Uterus (tissue), 2 donors: ENCODE measurements around the gene CERS6.

ENCODE experiments used
- POLR2A ChIP-seq, 2 donors: fragments of 450-650 bp; IDR thresholded peaks; one replicate each; pipeline ENCODE4 v1.6.1; 2016; ENCODE audit warnings: antibody characterized with exemption in 2 of 2, mild to moderate bottlenecking in 1 of 2, moderate library complexity in 1 of 2
- TF ChIP-seq, protein P1 (sequence below), 4 experiments: fragments of 200-600 bp in 2 of 4; fragments of 450-650 bp in 2 of 4; sonication (generic) in 2 of 4; IDR thresholded peaks; one replicate each; pipeline ENCODE4 v1.5.1; 2016 to 2019; ENCODE audit warnings: antibody characterized with exemption in 4 of 4, mild to moderate bottlenecking in 2 of 4, moderate library complexity in 1 of 4

DNA sequence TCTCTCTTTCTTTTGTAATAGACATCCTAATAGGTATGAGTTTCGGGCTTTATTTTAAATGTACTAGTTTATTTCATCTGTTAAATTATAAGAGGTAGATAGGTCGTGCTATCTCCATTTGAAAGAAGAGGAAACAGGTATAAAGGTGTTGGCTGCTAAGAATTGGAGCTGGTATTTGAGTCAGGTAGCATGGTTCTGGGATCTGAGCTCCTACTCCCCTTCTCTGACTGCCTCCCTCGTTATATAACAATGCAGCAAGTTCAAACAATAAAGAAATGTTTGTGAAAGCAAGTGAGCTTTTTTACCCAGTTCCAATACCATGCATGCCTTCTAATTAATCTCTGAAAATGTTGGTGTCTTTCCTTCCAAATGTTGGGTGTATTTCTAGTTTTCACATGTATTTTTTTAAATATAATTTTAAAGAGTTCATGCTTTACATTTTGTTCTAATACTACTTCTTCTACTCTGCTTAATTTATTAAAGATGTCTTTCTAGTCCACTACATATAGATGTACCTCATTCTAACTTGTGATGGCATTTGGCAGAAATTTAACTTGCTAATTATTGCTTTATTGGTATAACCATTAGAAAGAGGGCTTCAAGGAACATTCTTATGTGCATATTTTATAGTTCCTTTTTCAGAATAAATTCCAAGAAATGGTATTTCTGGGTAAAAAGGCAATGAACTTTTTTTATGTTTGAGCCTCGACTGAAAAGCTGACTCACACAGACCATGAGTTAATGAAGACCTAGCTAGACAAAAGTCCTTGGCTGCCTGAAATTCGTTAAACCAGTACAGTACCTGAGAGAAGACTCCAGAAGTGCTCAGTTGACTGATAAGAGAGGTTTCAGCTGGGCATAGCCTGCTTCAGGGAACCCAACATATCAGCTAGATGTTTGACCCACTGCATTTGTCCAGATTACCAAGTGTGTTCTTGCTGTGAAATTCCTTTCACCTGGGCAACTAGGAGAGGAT, 133.5 kb downstream of the CERS6 start:
- TF ChIP-seq, protein P1, sequence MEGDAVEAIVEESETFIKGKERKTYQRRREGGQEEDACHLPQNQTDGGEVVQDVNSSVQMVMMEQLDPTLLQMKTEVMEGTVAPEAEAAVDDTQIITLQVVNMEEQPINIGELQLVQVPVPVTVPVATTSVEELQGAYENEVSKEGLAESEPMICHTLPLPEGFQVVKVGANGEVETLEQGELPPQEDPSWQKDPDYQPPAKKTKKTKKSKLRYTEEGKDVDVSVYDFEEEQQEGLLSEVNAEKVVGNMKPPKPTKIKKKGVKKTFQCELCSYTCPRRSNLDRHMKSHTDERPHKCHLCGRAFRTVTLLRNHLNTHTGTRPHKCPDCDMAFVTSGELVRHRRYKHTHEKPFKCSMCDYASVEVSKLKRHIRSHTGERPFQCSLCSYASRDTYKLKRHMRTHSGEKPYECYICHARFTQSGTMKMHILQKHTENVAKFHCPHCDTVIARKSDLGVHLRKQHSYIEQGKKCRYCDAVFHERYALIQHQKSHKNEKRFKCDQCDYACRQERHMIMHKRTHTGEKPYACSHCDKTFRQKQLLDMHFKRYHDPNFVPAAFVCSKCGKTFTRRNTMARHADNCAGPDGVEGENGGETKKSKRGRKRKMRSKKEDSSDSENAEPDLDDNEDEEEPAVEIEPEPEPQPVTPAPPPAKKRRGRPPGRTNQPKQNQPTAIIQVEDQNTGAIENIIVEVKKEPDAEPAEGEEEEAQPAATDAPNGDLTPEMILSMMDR (IDR thresholded peaks at IDR 0.05): no peak
- TF ChIP-seq POLR2A (IDR thresholded peaks at IDR 0.05): no peak
